ENCODE results near the gene CERT1. TPM values are rescaled to one million over a fixed set of nuclear protein-coding genes. Genes with fewer than 3 reads are reported as not detected.

The CERT1 gene
- total RNA-seq, 1 donor, result 50.3 TPM

DNA sequence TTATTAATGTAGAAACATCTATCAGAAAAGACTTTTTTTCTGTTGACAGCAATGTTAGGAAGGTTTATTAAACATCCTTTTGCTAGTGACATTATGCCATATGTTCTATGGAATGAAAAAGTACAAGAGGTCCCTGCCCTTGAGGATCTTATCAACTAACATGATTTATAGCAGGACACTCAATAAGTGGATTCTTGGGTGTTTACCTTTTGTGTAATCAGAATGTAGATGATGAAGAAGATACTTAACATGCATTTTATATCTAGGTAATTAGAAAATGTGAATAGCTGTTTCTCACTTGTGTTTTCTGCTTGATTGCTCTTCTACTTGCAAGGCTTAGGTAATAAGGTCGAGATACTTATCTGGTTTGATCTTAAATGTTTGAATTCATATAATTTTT is 169.5 kb downstream of the CERT1 start:
- Histone ChIP-seq H3K4me1 (ENCODE audit: insufficient read depth, low read length) (peaks cover 9% of the 10 kb centered on the region), H3K27me3 (ENCODE audit: insufficient read depth, low read length) (no peaks in the 10 kb centered on the region), H2AFZ (ENCODE audit: low read length) (no peak overlapping the region), H4K20me1 (ENCODE audit: insufficient read depth, low read length) (peaks cover 23% of the 10 kb centered on the region), H3K27ac (ENCODE audit: low read depth, low read length) (no peak overlapping the region), H3K9me3 (ENCODE audit: low read depth, low read length) (no peaks in the 10 kb centered on the region), H3K4me2 (ENCODE audit: insufficient read depth, low read length) (no peak overlapping the region), H3K79me2 (ENCODE audit: insufficient read depth, low read length) (peaks cover 81% of the 10 kb centered on the region), H3K36me3 (ENCODE audit: insufficient read depth, low read length) (peaks cover 27% of the 10 kb centered on the region), H3K4me3 (ENCODE audit: insufficient read depth, low read length) (no peak overlapping the region)
- DNase-seq (ENCODE audit: insufficient read length, low spot score, missing footprints), result no peak
- TF ChIP-seq, protein P1, sequence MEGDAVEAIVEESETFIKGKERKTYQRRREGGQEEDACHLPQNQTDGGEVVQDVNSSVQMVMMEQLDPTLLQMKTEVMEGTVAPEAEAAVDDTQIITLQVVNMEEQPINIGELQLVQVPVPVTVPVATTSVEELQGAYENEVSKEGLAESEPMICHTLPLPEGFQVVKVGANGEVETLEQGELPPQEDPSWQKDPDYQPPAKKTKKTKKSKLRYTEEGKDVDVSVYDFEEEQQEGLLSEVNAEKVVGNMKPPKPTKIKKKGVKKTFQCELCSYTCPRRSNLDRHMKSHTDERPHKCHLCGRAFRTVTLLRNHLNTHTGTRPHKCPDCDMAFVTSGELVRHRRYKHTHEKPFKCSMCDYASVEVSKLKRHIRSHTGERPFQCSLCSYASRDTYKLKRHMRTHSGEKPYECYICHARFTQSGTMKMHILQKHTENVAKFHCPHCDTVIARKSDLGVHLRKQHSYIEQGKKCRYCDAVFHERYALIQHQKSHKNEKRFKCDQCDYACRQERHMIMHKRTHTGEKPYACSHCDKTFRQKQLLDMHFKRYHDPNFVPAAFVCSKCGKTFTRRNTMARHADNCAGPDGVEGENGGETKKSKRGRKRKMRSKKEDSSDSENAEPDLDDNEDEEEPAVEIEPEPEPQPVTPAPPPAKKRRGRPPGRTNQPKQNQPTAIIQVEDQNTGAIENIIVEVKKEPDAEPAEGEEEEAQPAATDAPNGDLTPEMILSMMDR (IDR thresholded peaks at IDR 0.05; ENCODE audit: extremely low read depth, low read depth, low read length), result no peak

DNA sequence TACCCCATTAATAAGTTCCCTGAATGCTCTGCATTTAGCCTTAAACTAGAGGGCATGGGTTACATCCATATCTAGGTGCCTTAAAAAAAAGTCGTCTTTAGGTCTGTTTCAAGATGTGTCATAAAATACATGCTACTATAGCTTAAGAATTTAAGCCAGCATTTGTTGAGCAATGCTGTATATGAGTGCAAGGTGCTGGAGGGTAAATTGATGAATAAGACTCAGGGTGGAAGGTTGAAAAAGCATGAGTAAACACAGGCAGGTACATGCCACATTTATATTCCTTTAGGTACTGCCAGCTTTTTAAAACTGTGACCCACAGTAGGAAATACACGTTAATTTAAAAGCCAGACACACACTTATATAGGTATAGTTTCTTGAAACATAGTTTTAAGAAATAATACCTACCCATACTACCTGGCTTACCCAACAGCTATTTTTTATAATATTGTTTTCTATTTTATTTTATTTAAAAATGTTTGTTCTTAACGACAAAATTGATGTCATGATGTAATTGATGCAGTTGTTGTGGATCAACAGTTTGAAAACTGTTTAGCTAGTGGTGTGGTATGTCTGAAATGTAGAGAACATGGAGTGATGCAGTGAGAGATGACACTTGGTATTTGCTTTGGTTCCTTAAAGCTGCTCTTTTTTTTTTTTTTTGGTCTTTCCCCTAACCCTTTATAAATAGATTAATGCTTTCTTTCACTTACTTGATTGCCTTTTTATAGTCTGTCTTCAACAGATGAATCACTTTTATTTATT is 170.5 kb downstream of the CERT1 start:
- TF ChIP-seq, protein P1 (IDR thresholded peaks at IDR 0.05; ENCODE audit: extremely low read depth, low read depth, low read length), result no peak
- DNase-seq (ENCODE audit: insufficient read length, low spot score, missing footprints), result no peak

DNA sequence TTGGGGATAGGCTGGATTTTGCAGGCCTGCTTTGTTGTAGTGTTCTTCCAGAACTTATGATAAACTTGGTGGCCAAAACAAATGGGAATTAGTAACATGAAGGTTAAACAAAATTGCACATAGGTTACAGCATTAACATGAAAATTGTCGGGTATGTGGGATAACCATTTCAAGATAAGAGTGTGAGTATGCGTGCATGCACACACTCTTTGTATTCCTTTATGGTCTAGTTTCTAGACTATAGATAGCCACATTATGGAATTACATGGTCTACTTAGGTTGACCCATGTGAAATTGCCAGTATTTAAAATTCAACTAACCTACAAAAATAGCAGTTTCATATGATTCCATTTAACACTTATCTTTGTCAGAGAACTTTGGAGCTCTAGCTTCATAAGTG is 173.0 kb downstream of the CERT1 start:
- peak overlapping the region; percentile 87 for H3K4me2 ChIP-seq (ENCODE audit: insufficient read depth, low read length)

More for the DNA sequence above, 170.5 kb downstream of the CERT1 start:
- Histone ChIP-seq H2AFZ (ENCODE audit: low read length) (no peak overlapping the region), H3K79me2 (ENCODE audit: insufficient read depth, low read length) (peaks cover 78% of the 10 kb centered on the region), H3K4me1 (ENCODE audit: insufficient read depth, low read length) (peaks cover 12% of the 10 kb centered on the region), H4K20me1 (ENCODE audit: insufficient read depth, low read length) (peaks cover 23% of the 10 kb centered on the region), H3K36me3 (ENCODE audit: insufficient read depth, low read length) (peaks cover 21% of the 10 kb centered on the region), H3K9me3 (ENCODE audit: low read depth, low read length) (no peaks in the 10 kb centered on the region), H3K4me2 (ENCODE audit: insufficient read depth, low read length) (no peak overlapping the region), H3K27ac (ENCODE audit: low read depth, low read length) (no peak overlapping the region), H3K4me3 (ENCODE audit: insufficient read depth, low read length) (no peak overlapping the region), H3K27me3 (ENCODE audit: insufficient read depth, low read length) (no peaks in the 10 kb centered on the region)

More for the DNA sequence above, 173.0 kb downstream of the CERT1 start:
- H3K4me1 ChIP-seq (ENCODE audit: insufficient read depth, low read length), result peaks cover 13% of the 10 kb centered on the region
- H3K36me3 ChIP-seq (ENCODE audit: insufficient read depth, low read length), result no peaks in the 10 kb centered on the region
- peaks cover 61% of the 10 kb centered on the region for H3K79me2 ChIP-seq (ENCODE audit: insufficient read depth, low read length)
- H2AFZ ChIP-seq (ENCODE audit: low read length), result no peak overlapping the region
- no peaks in the 10 kb centered on the region for H3K9me3 ChIP-seq (ENCODE audit: low read depth, low read length)
- no peaks in the 10 kb centered on the region for H3K27me3 ChIP-seq (ENCODE audit: insufficient read depth, low read length)
- peak overlapping the region; percentile 87 for H3K4me3 ChIP-seq (ENCODE audit: insufficient read depth, low read length)
- TF ChIP-seq, protein P1 (IDR thresholded peaks at IDR 0.05; ENCODE audit: extremely low read depth, low read depth, low read length), result no peak
- peaks cover 23% of the 10 kb centered on the region for H4K20me1 ChIP-seq (ENCODE audit: insufficient read depth, low read length)
- no peak for DNase-seq (ENCODE audit: insufficient read length, low spot score, missing footprints)
- peak overlapping the region; percentile 93 for H3K27ac ChIP-seq (ENCODE audit: low read depth, low read length)
